AG04450 (cell line): Measurements from ENCODE around the gene LGALS3. TPM values are rescaled to one million over a fixed set of nuclear protein-coding genes. Genes with fewer than 3 reads are reported as not detected.

ENCODE experiments used
- CTCF ChIA-PET: fragments of 300-600, 350-600 bp; formaldehyde crosslinking; extraction: SDS; loops from one replicate; lab custom pipeline; 2022; ENCODE audit warnings: antibody characterized with exemption, inconsistent platforms; lab: Charles Lee
- POLR2A ChIA-PET: fragments of 350-600 bp; formaldehyde crosslinking; extraction: SDS; loops from one replicate; lab custom pipeline; 2021; ENCODE audit warnings: antibody characterized with exemption, inconsistent platforms; lab: Yijun Ruan, JAX
- DNase-seq: peaks from one replicate; pipeline ENCODE4 v3.0.0-alpha.2; 2011; ENCODE audit warnings: low read depth, low spot score
- H3K27ac ChIP-seq: one replicate; pipeline ENCODE4 v1.5.1; 2012; ENCODE audit warnings: low read depth, low read length, control low read depth
- H3K27me3 ChIP-seq: one replicate; pipeline ENCODE4 v1.6.0; 2012; ENCODE audit warnings: low read length; ENCODE audit not compliant: control insufficient read depth, insufficient read depth
- H3K4me3 ChIP-seq: 2 replicates; pipeline ENCODE4 v1.5.1; 2011; ENCODE audit warnings: mild to moderate bottlenecking, low read depth, low read length, control low read depth
- H3K9me3 ChIP-seq: 2 replicates; pipeline ENCODE4 v1.5.1; 2012; ENCODE audit warnings: low read length; ENCODE audit not compliant: control insufficient read depth, insufficient read depth
- CTCF ChIP-seq: IDR thresholded peaks from 2 replicates; pipeline ENCODE4 v1.5.1; 2011; ENCODE audit warnings: low read depth, low read length, control low read depth, inconsistent platforms
- polyA plus RNA-seq: library from polyadenylated mRNA; depleted of rRNA; stranded (reverse); fragments of >200 nt; gene quantifications from 2 replicates; pipeline ENCODE4 v1.2.3, GENCODE V29; 2011

Gene LGALS3
- polyA plus RNA-seq, 1 experiment, result 383 TPM

GRCh38 chr14:55103971-55104954, 24.8 kb upstream of the LGALS3 start:
- Histone ChIP-seq H3K27me3 (no peaks in the 10 kb centered on the region), H3K4me3 (no peak overlapping the region), H3K9me3 (peaks cover 9% of the 10 kb centered on the region), H3K27ac (peak overlapping the region; percentile 98)
- no peak for DNase-seq
- POLR2A ChIA-PET, result interaction anchor here (1.0 to 1.9 kb wide), 5 partner anchors 9 to 33 kb away, joined by 3 to 15 read pairs (median 4); partner anchors contain the start of gene LGALS3
- CTCF ChIA-PET, result interaction anchor here (0.5 to 1.5 kb wide), 2 partner anchors 14 to 57 kb away, joined by 4 to 7 read pairs; no protein-coding TSS in a partner anchor
- no peak for TF ChIP-seq CTCF

GRCh38 chr14:55105991-55106390, 23.1 kb upstream of the LGALS3 start:
- ChIA-PET POLR2A (no interaction called here), CTCF (no interaction called here)
- no peak for DNase-seq
- peaks cover 9% of the 10 kb centered on the region for H3K9me3 ChIP-seq
- H3K27ac ChIP-seq, result no peak overlapping the region
- H3K27me3 ChIP-seq, result no peaks in the 10 kb centered on the region
- TF ChIP-seq CTCF, result no peak
- no peak overlapping the region for H3K4me3 ChIP-seq

- ChIA-PET CTCF (interaction anchor here (0.6 to 1.5 kb wide), 3 partner anchors 18 to 53 kb away, joined by 3 to 13 read pairs (median 4); no protein-coding TSS in a partner anchor), POLR2A (interaction anchor here (0.6 to 2.7 kb wide), 11 partner anchors 8 to 57 kb away, joined by 3 to 33 read pairs (median 6); partner anchors contain the start of genes LGALS3 and MAPK1IP1L)
- peaks cover 9% of the 10 kb centered on the region for H3K9me3 ChIP-seq
- peak; percentile 93 for DNase-seq
- peak overlapping the region; percentile 100 for H3K27ac ChIP-seq
- peak overlapping the region; percentile 38 for H3K4me3 ChIP-seq
- no peak for TF ChIP-seq CTCF
- H3K27me3 ChIP-seq, result no peaks in the 10 kb centered on the region
Measured at GRCh38 chr14:55107766-55108554, 21.1 kb upstream of the LGALS3 start.

- Histone ChIP-seq H3K27ac (no peak overlapping the region), H3K9me3 (no peaks in the 10 kb centered on the region; the same call in 1 of the 2 replicates), H3K27me3 (no peaks in the 10 kb centered on the region), H3K4me3 (no peak overlapping the region)
- POLR2A ChIA-PET, result interaction anchor here (0.6 to 0.7 kb wide), 3 partner anchors 10 to 138 kb away, joined by 6 read pairs; no protein-coding TSS in a partner anchor
- DNase-seq, result no peak
- TF ChIP-seq CTCF, result no peak
- CTCF ChIA-PET, result interaction anchor here (0.7 kb wide), 1 partner anchor 16 kb away, joined by 12 read pairs; no protein-coding TSS in a partner anchor
Measured at GRCh38 chr14:55109836-55110235, 19.2 kb upstream of the LGALS3 start.
